Measurements from ENCODE around the gene GSTA5.
"Not testable (repeated sequence)": the region's sequence is repeated elsewhere in the genome, so short reads cannot be mapped to it uniquely, and the experiment has no call there.

Gene GSTA5

GRCh38 chr6:52840763-52841585 lies at the start of gene GSTA5:
Gene GSTA5 (minus strand): TSS chr6:52840813.
- no peak for DNase-seq

- no peak for DNase-seq
These were observed 49.4 kb upstream of the GSTA5 start for GRCh38 chr6:52890018-52890417.

GRCh38 chr6:52887910-52888524 lies 47.4 kb upstream of the GSTA5 start:
- DNase-seq, result no peak

GRCh38 chr6:52881996-52882841 lies 41.6 kb upstream of the GSTA5 start:
- peak; percentile 76 for DNase-seq

- DNase-seq, result no peak
These were observed 41.0 kb upstream of the GSTA5 start for GRCh38 chr6:52881662-52881995.

- no peak for DNase-seq
These were observed 37.2 kb upstream of the GSTA5 start for GRCh38 chr6:52877786-52878185.

- no peak for DNase-seq
These were observed 36.6 kb upstream of the GSTA5 start for GRCh38 chr6:52877168-52877567.

- DNase-seq, result no peak
These were observed 35.6 kb upstream of the GSTA5 start for GRCh38 chr6:52876056-52876787.

- no peak for DNase-seq
These were observed 31.4 kb upstream of the GSTA5 start for GRCh38 chr6:52872031-52872430.

- DNase-seq, result no peak
These were observed 31.0 kb upstream of the GSTA5 start for GRCh38 chr6:52871621-52872020.

GRCh38 chr6:52870335-52871091 lies 29.9 kb upstream of the GSTA5 start:
- not testable (repeated sequence) for DNase-seq

- not testable (repeated sequence) for DNase-seq
These were observed 28.3 kb upstream of the GSTA5 start for GRCh38 chr6:52868899-52869298.

- no peak for DNase-seq
These were observed 27.6 kb upstream of the GSTA5 start for GRCh38 chr6:52868240-52868639.

- DNase-seq, result not testable (repeated sequence)
These were observed 20.5 kb upstream of the GSTA5 start for GRCh38 chr6:52861151-52861550.

GRCh38 chr6:52858416-52858815 lies 17.8 kb upstream of the GSTA5 start:
- DNase-seq, result no peak

- not testable (repeated sequence) for DNase-seq
These were observed 15.5 kb upstream of the GSTA5 start for GRCh38 chr6:52856137-52856536.

- DNase-seq, result no peak
These were observed 8.5 kb upstream of the GSTA5 start for GRCh38 chr6:52849137-52849536.

- no peak for DNase-seq
These were observed 5.4 kb upstream of the GSTA5 start for GRCh38 chr6:52846002-52846401.

GRCh38 chr6:52843605-52844004 lies 3.0 kb upstream of the GSTA5 start:
- DNase-seq, result no peak

- peak; percentile 60 for DNase-seq
These were observed 1.2 kb downstream of the GSTA5 start for GRCh38 chr6:52839124-52840055.

GRCh38 chr6:52834481-52834880 lies 6.1 kb downstream of the GSTA5 start:
- no peak for DNase-seq

All from NCI-H345 (cell line).